Stomach (tissue), 4 donors: ENCODE data around the gene RAD54L2.
"Not testable (repeated sequence)": the region's sequence is repeated elsewhere in the genome, so short reads cannot be mapped to it uniquely, and the experiment has no call there.

Experiments
- POLR2A ChIP-seq, 4 donors: fragments of 450-650 bp; IDR thresholded peaks; one replicate each; pipeline ENCODE4 v1.6.1; 2016; ENCODE audit warnings: antibody characterized with exemption in 4 of 4, control low read depth in 2 of 4, mild to moderate bottlenecking in 1 of 4, moderate library complexity in 1 of 4
- POLR2AphosphoS5 ChIP-seq, 3 donors: sonication (generic); formaldehyde crosslinking; IDR thresholded peaks; one replicate each; pipeline ENCODE4 v1.6.1; 2016; ENCODE audit warnings: antibody characterized with exemption in 3 of 3
- TF ChIP-seq, protein P1 (sequence below), 7 experiments: fragments of 450-650 bp in 4 of 7; fragments of 200-600 bp in 3 of 7; sonication (generic) in 3 of 7; IDR thresholded peaks; one replicate each; pipeline ENCODE4 v1.5.1; 2016 to 2019; ENCODE audit warnings: antibody characterized with exemption in 7 of 7, control low read depth in 2 of 7, mild to moderate bottlenecking in 1 of 7

DNA sequence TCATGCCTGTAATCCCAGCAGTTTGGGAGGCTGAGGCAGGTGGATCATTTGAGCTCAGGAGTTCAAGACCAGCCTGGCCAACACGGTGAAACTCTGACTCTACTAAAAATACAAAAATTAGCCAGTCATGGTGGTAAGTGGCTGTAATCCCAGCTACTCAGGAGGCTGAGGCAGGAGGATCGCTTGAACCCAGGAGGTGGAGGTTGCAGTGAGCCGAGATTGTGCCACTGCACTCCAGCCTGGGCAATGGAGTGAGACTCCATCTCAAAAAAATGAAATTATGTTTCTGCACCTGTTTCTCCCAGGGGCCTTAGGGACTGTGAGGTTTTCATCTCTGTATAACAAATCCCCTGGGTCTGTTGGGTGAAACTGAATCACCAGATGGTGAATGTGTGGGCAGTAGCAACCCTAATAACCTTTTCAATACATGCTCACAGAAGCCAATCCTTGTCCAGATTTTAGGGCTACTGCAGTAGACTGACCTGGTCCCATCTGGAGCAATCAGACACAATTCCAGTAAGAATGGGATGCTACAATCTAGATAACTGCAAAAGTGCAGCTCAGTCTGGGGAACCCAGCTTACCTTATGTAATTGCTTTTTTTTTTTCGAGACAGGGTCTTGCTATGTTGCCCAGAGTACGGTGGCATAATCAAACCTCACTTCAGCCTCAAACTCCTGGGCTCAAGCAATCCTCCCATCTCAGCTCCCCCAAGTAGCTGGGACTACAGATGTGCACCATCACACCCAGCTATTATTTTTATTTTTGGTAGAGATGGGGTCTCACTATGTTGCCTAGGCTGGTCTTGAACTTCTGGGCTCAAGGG, 17.4 kb upstream of the RAD54L2 start:
- TF ChIP-seq, protein P1, sequence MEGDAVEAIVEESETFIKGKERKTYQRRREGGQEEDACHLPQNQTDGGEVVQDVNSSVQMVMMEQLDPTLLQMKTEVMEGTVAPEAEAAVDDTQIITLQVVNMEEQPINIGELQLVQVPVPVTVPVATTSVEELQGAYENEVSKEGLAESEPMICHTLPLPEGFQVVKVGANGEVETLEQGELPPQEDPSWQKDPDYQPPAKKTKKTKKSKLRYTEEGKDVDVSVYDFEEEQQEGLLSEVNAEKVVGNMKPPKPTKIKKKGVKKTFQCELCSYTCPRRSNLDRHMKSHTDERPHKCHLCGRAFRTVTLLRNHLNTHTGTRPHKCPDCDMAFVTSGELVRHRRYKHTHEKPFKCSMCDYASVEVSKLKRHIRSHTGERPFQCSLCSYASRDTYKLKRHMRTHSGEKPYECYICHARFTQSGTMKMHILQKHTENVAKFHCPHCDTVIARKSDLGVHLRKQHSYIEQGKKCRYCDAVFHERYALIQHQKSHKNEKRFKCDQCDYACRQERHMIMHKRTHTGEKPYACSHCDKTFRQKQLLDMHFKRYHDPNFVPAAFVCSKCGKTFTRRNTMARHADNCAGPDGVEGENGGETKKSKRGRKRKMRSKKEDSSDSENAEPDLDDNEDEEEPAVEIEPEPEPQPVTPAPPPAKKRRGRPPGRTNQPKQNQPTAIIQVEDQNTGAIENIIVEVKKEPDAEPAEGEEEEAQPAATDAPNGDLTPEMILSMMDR (IDR thresholded peaks at IDR 0.05) = not testable (repeated sequence)
- TF ChIP-seq POLR2A, POLR2AphosphoS5 (IDR thresholded peaks at IDR 0.05): not testable (repeated sequence)
